Measurements from ENCODE around the gene PTPRK.

DNA sequence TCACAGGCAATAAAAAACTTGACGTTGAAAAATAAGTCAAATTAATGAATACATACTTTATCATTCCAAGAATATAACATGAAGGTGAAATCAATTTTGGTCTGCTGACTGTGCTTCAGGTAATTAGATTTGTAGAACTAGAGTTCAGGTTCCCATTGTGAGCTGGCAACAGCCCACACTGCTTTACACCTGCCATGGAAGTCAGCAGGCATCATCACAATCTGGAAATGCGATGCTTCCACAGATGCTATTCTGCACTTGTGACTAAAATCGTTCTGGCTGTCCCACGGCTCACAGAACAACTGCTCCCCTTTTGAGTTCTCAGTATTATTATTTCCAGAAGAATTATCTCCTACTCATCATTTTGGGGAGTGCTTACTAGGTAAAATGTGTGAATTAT, 556.9 kb downstream of the PTPRK start:
- TF ChIP-seq, protein P1, sequence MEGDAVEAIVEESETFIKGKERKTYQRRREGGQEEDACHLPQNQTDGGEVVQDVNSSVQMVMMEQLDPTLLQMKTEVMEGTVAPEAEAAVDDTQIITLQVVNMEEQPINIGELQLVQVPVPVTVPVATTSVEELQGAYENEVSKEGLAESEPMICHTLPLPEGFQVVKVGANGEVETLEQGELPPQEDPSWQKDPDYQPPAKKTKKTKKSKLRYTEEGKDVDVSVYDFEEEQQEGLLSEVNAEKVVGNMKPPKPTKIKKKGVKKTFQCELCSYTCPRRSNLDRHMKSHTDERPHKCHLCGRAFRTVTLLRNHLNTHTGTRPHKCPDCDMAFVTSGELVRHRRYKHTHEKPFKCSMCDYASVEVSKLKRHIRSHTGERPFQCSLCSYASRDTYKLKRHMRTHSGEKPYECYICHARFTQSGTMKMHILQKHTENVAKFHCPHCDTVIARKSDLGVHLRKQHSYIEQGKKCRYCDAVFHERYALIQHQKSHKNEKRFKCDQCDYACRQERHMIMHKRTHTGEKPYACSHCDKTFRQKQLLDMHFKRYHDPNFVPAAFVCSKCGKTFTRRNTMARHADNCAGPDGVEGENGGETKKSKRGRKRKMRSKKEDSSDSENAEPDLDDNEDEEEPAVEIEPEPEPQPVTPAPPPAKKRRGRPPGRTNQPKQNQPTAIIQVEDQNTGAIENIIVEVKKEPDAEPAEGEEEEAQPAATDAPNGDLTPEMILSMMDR (IDR thresholded peaks at IDR 0.05) = no peak
- TF ChIP-seq POLR2A (IDR thresholded peaks at IDR 0.05) = no peak
